HG03571 (cell line): ENCODE measurements around the gene PLA2G7.
"Not testable (repeated sequence)": the region's sequence is repeated elsewhere in the genome, so short reads cannot be mapped to it uniquely, and the experiment has no call there.

Experiments used
- ATAC-seq: cut with Tn5 transposase; IDR thresholded peaks from one replicate; pipeline ENCODE4 v1.9.1; 2021; ENCODE audit not compliant: unreplicated experiment

PLA2G7 gene

GRCh38 chr6:46734867-46735719 is at the start of gene PLA2G7:
PLA2G7 (minus strand) TSS chr6:46735375; CDS start chr6:46722891, 12,484 bp downstream.
- no peak for ATAC-seq

DNA sequence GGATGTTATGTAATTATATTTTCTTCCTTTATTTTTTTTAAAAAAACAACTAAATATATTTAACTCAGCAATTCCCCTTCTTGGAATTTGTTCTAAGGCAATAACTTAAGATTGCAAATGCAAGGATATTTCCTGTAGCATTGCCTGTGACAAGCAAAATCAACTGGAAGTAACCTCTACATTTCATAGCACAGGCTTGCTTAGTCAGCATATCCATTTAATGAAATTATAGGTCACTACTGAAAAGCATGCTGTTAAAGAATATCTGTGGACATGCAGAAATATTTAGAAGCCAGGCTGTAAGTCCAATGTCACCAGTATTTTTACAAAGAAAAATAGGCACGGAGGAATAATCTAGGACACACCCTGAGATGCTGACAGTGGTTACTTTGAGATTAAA is 49.4 kb upstream of the PLA2G7 start:
- no peak for ATAC-seq

- no peak for ATAC-seq
Measured at GRCh38 chr6:46781478-46782378, 46.6 kb upstream of the PLA2G7 start.

DNA sequence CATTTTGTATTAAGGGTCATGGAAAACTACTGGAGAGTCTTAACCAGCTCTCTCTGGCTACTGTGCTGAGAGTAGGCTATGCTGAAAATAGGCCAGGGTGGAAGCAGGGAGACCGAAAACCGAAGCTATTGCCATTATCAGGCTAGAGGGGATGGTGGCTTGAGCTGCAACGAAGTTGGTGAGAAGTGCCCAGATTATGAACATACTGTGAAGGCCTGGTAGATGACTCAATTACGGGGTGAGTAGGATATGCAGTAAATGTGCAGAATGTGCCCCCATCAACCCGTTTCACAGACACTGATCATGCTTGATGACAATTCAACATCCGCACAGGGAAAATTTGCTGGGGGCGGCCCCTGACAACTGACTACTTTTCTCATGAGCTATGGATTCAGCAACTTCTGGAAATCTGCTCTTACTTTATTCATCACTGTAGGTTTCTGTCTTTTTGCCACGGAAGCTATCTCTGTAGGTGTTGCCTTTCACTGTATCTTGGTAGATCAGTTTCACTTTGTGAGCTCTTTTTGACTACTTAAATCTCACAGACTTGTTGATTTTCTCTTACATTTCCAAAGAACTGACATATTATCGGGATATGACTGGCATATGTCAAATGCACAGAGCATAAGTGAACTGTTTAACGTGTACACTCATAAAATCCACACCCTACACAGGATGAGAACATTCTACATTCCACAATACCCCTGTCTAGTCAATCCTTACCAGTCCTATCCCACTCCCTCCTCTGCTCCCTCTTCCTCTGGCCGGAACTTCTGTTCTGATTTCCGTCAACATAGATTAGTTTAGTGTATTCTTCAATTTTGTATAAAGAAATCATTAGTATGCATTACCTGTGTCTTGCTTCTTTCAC is 42.5 kb upstream of the PLA2G7 start:
- no peak for ATAC-seq

DNA sequence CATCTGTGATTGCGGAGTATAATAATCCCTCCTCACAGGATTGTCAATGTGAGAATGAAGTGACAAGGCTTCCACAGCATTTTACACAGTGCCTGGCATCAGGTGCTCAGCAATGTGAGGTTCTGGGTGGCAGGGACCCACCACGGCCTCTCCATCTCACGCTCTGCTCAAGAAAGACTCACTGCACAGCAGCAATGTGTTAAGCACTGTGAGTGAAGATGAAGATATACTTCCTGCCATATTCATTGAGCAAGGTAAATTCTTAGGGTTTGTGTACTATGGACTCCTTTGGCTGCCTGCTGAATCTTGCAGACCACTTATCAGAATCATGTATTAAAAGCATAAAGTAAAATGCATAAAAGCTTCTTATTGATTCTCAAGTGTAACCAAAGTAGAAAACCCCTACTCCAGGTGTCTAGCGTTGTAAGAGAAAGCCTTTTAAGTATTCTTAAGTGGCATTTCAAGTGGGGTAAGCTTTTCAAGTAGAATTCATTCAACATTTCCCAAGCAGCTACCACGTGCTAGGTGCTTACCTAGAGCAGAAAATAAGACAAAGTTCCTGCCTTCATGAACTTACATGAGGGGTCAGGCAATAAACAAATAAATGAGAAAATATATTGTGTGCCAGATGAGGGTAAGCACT is 41.0 kb upstream of the PLA2G7 start:
- ATAC-seq: no peak

DNA sequence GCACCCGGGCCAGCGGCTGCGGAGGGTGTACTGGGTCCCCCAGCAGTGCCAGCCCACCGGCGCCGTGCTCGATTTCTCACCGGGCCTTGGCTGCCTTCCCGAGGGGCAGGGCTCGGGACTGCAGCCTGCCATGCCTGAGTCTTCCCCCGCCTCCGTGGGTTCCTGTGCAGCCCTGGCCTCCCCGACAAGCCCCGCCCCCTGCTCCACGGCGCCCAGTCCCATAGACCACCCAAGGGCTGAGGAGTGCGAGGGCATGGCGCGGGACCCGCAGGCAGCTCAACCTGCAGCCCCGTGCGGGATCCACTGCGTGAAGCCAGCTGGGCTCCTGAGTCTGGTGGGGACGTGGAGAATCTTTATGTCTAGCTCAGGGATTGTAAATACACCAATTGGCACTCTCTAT is 39.6 kb upstream of the PLA2G7 start:
- ATAC-seq: not testable (repeated sequence)

DNA sequence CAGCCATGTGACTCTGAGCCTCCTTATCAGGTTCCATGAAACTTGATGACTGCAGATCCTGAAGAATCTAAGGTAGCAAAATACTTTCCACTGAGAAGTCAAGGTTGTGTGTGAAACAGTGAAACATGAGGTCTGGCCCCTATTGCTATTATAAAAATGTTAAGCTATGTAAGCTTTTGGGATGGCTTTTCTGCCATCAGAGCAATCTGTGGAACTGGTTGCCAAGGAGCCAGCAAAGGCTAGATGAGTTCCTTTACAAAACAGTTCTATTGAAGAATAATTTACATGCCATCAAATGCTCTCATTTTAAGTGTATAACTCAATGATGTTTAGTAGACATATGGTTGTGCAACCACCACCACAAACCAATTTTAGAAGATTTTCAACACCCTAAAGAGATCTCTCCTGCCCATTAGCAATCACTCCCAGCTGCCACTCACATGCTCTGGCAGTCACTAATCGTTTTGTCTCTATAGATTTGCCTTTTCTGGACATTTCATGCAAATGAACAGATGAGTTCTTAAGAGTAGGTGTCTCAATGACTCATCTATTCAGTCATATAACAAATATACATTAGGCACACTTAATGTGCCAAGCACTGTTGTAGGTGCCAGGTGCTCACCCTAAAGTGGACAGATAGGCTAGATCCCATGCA is 38.2 kb upstream of the PLA2G7 start:
- ATAC-seq: no peak

DNA sequence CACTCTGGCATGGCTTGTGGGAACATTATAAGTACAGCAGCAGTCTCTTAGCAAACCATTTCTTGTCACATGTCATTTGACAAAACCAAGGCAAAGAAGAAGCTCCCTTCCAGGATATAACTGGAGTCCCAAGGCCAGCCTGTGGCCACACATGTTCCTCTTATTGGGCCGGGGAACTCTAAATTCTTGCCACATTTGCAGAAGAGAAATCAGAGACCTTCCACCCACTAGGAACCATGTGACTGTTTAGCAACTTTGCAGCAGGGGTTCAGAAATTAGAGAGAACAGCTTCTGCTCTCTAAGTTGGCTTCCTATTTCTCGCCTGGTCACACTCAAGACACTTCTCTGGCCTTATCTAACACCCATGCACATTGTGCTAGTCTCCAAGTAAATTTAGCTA is 37.6 kb upstream of the PLA2G7 start:
- no peak for ATAC-seq

GRCh38 chr6:46772016-46772415 is 36.8 kb upstream of the PLA2G7 start:
- ATAC-seq: no peak

DNA sequence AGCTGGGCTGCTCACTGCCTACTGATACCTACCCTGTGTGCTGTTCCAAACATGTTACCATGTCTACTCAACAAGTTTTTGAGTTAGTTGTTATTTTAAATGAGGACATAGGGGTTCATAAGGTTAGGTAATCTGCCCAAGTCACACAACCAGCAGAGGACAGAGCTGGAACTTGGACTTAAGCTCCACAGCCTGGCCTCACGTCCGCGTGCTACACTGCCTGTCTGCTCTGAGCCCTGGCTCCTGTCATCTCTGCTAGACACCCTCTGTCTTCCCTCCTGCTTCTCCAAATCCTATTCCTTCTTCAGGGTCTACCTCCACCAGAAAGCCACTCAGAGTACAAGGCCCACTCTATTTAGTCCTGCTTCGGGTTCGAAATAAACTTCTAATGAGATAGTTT is 29.8 kb upstream of the PLA2G7 start:
- ATAC-seq: no peak

DNA sequence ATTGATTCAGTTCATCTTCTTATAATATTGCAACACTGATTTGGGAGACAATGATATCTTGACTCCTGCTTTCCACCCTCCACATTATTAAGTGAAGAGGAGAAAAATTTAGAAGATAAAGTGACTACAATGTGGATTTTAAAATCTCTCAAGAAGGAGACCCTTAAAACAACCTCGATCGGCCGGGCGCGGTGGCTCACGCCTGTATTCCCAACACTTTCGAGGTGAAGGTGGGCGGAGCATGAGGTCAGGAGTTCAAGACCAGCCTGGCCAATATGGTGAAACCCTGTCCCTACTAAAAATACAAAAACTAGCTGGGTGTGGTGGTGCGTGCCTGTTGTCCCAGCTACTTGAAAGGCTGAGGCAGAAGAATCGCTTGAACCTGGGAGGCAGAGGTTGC is 29.1 kb upstream of the PLA2G7 start:
- ATAC-seq: not testable (repeated sequence)

- ATAC-seq: no peak
Measured at GRCh38 chr6:46763466-46763865, 28.3 kb upstream of the PLA2G7 start.

DNA sequence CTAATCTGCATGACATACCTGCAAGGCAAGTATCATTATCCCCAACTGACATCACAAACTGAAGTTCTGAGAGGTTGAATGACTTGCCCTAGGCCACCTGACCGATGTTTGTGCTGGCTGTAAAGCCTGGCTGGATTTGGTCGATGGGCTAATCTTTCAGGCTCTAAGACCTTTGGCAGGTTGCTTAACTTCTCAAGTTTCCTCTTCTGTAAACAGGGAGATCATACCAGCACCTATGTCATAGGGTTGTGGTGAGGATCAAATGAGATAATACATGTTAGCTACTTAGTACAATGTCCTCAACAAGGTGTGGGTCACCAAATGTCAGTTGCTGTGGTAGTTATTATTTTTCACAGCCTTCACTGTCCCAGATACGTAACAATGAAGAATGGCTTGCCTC is 25.8 kb upstream of the PLA2G7 start:
- ATAC-seq: no peak

DNA sequence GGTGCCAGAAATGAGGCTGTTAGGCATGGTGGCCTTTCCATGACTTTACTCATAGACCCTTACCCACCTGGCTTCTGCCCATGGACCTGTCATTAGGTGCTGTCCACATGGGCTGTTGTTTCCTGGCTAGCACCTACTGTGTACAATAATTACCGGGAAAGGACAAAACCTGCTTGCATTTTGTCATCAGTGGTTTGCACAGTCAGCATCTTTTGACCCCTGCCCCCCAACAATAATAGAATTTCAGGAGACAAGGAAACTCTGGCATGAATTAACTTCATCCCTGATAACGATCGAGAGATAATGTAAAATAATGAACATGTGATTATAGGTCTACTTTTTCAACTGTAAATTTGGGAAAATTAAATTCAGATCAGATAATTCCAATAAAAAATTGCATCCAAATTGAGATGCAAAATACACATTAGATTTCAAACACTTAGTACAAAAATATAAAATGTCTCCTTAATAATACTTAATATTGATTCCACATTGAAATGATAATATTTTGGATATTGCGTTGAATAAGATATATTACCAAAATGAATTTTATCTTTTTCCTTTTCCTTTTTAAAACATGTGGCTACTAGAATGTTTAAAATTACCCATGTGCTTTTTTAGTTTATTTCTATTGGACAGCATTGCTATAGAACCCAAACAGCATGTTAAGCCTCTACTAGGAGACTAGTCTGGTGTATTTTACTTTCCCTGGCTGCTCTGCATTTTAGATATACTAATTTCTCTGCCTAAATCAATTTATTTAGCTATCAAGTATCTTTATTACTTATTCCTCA is 24.0 kb upstream of the PLA2G7 start:
- ATAC-seq: no peak

DNA sequence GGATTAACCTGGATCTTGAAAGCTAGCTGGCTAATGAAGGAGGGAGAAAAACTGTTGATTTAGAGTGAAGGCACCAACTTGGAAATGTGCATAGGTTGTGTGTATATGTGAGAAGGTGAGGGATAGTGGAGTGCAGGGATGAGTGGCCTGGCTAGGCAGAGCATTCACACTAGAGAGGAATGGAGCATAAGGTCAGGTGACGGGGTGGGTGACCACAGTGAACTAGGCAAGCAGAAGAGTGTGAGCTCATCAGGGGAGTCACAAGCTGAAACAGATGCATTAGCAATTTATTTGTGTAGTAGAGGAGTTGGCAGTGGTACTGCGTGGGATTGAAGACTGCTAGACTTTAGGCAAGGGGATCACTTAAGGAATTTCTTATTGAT is 22.0 kb upstream of the PLA2G7 start:
- no peak for ATAC-seq

DNA sequence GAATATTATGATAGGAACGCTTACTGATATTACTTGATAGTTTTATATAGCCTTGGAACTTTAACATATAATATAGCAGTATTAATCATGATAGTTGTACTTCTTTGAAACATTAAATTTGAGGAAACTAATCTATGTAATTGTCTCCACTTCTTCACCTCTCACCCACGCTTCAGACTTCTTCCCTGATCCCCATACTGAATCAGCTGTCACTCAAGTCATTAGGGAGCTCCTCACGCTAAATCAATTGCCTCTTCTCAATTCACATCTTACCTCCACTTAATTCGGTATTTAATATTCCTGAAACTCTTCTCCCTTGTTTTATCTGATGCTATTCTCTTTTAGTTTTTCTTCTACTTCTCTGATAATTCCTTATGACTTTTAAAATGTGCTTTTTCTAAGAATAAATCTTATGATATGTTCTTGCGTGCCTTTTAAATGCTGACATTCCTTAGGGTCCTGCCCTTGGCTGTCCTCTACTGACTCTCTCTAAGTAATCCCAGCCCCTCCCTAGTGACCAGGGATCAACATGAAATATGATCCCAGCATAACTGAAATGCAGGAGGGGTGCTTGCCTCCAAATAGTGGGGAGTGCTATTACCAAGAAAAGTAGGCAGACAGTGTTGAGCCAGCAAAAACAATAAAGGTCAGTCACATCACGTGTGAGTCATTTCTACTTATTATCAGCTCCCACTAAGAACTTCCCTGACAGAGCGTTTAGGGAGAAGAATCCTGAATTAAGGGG is 21.5 kb upstream of the PLA2G7 start:
- ATAC-seq: no peak

DNA sequence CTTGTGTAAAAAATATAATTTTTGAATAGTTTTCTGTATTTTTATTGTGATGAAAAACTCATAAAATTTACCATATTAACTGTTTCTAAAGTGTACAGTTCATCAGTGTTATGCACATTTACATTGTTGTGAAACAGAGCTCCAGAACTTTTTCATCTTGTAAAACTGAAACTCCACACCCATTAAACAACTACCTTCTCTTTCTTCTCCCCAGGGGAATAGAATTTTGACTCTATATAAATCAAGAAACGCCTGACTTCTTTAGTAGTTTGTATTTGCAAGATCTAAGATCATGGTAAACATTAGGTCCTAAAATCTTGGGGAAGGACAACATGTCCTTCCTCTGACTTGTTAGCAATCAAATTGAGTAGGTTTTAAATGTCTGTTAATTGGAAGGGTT is 20.7 kb upstream of the PLA2G7 start:
- no peak for ATAC-seq

DNA sequence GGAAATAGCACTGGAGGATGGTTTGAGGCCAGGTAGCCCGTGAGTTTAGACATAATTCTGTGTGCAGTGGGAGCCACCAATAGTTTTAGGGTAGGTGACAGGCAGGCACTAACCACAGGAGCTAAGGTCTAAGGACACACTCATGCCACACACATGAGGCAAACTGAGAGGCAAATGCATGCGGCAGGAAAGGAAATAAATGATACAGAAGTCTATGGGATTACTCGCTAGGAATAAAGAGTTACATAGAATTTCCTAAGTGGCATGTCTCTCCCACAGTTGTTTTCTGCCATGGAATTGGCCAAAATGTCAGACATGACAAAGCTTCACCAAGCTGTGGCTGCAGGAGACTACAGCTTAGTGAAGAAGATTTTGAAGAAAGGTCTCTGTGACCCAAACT is 16.5 kb upstream of the PLA2G7 start:
- ATAC-seq: no peak

DNA sequence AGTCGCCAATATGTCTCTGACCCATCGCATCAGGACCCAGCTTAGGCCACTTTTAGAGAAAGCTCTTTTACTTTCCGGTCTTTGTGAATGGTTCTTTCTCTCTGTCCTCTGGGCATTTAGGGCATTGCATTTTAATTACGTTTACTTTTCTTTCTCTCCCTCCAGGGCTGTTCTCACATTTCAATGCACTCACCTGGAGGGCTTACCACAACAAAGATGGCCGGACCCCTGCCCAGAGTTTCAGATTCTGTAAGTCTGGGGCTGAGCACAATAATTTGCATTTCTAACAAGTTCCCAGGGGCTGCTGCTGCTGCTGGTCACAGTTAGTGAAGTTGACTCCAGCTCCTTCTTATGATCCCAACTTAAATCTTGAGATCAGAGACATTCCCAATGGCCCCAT is 14.6 kb upstream of the PLA2G7 start:
- no peak for ATAC-seq
